Measurements from ENCODE around the gene SEPTIN12. TPM values are rescaled to one million over a fixed set of nuclear protein-coding genes. Genes with fewer than 3 reads are reported as not detected.

Gene SEPTIN12
- total RNA-seq, 1 donor from 2014 or later: not detected

- Mint-ChIP-seq H3K9me3 (ENCODE audit: unreplicated experiment) (no peaks in the 10 kb centered on the region), H3K27me3 (ENCODE audit: unreplicated experiment) (no peaks in the 10 kb centered on the region), H3K4me3 (ENCODE audit: unreplicated experiment) (no peak overlapping the region), H3K36me3 (ENCODE audit: unreplicated experiment) (no peaks in the 10 kb centered on the region), H3K4me1 (ENCODE audit: unreplicated experiment) (no peaks in the 10 kb centered on the region), H3K27ac (ENCODE audit: unreplicated experiment) (no peak overlapping the region)
- no peak for TF ChIP-seq CTCF (IDR thresholded peaks at IDR 0.05)
- DNase-seq (ENCODE audit: extremely low spot score, unreplicated experiment): no peak
Measured at GRCh38 chr16:4777339-4778049, 10.7 kb downstream of the SEPTIN12 start.

GRCh38 chr16:4776141-4776705, 11.9 kb downstream of the SEPTIN12 start:
- TF ChIP-seq CTCF (IDR thresholded peaks at IDR 0.05): no peak
- H3K4me1 Mint-ChIP-seq (ENCODE audit: unreplicated experiment): no peaks in the 10 kb centered on the region
- H3K4me3 Mint-ChIP-seq (ENCODE audit: unreplicated experiment): no peak overlapping the region
- H3K36me3 Mint-ChIP-seq (ENCODE audit: unreplicated experiment): no peaks in the 10 kb centered on the region
- no peaks in the 10 kb centered on the region for H3K27me3 Mint-ChIP-seq (ENCODE audit: unreplicated experiment)
- DNase-seq (ENCODE audit: extremely low spot score, unreplicated experiment): no peak
- H3K9me3 Mint-ChIP-seq (ENCODE audit: unreplicated experiment): no peaks in the 10 kb centered on the region
- H3K27ac Mint-ChIP-seq (ENCODE audit: unreplicated experiment): no peak overlapping the region

GRCh38 chr16:4775005-4775404, 13.1 kb downstream of the SEPTIN12 start:
- Mint-ChIP-seq H3K27me3 (ENCODE audit: unreplicated experiment) (no peaks in the 10 kb centered on the region), H3K9me3 (ENCODE audit: unreplicated experiment) (no peaks in the 10 kb centered on the region), H3K4me1 (ENCODE audit: unreplicated experiment) (no peaks in the 10 kb centered on the region), H3K4me3 (ENCODE audit: unreplicated experiment) (no peak overlapping the region), H3K36me3 (ENCODE audit: unreplicated experiment) (no peaks in the 10 kb centered on the region), H3K27ac (ENCODE audit: unreplicated experiment) (no peak overlapping the region)
- TF ChIP-seq CTCF (IDR thresholded peaks at IDR 0.05): no peak
- DNase-seq (ENCODE audit: extremely low spot score, unreplicated experiment): no peak

- no peak for DNase-seq (ENCODE audit: extremely low spot score, unreplicated experiment)
- TF ChIP-seq CTCF (IDR thresholded peaks at IDR 0.05): no peak
- H3K9me3 Mint-ChIP-seq (ENCODE audit: unreplicated experiment): no peaks in the 10 kb centered on the region
- no peaks in the 10 kb centered on the region for H3K36me3 Mint-ChIP-seq (ENCODE audit: unreplicated experiment)
- no peak overlapping the region for H3K27ac Mint-ChIP-seq (ENCODE audit: unreplicated experiment)
- peaks cover 17% of the 10 kb centered on the region for H3K4me1 Mint-ChIP-seq (ENCODE audit: unreplicated experiment)
- H3K27me3 Mint-ChIP-seq (ENCODE audit: unreplicated experiment): no peaks in the 10 kb centered on the region
- H3K4me3 Mint-ChIP-seq (ENCODE audit: unreplicated experiment): no peak overlapping the region
Measured at GRCh38 chr16:4772351-4772750, 15.8 kb downstream of the SEPTIN12 start.

GRCh38 chr16:4771646-4772045, 16.5 kb downstream of the SEPTIN12 start:
- Mint-ChIP-seq H3K27ac (ENCODE audit: unreplicated experiment) (no peak overlapping the region), H3K27me3 (ENCODE audit: unreplicated experiment) (no peaks in the 10 kb centered on the region)
- no peak for DNase-seq (ENCODE audit: extremely low spot score, unreplicated experiment)

More at GRCh38 chr16:4771646-4772045, 16.5 kb downstream of the SEPTIN12 start:
- peaks cover 20% of the 10 kb centered on the region for H3K4me1 Mint-ChIP-seq (ENCODE audit: unreplicated experiment)
- no peaks in the 10 kb centered on the region for H3K36me3 Mint-ChIP-seq (ENCODE audit: unreplicated experiment)
- no peaks in the 10 kb centered on the region for H3K9me3 Mint-ChIP-seq (ENCODE audit: unreplicated experiment)
- TF ChIP-seq CTCF (IDR thresholded peaks at IDR 0.05): no peak
- H3K4me3 Mint-ChIP-seq (ENCODE audit: unreplicated experiment): no peak overlapping the region

Data from osteocyte (in vitro differentiated cells).